ENCODE measurements around the gene LPAR3.

The LPAR3 gene

GRCh38 chr1:84859866-84860265 lies 33.1 kb downstream of the LPAR3 start:
- no peak overlapping the region for H3K4me3 ChIP-seq (ENCODE audit: control insufficient read depth in 1 of 7, extremely low read depth in 1 of 7, insufficient read depth in 4 of 7, low read depth in 2 of 7, low read length in 6 of 7)
- ChIA-PET POLR2A (no interaction called here), CTCF (interaction anchor here (1.2 kb wide), 1 partner anchor 11 kb away, joined by 3 read pairs; no protein-coding TSS in a partner anchor)
- H3K9me3 ChIP-seq (ENCODE audit: control extremely low read depth in 1 of 5, control insufficient read depth in 4 of 5, insufficient read depth in 2 of 5, low read depth in 1 of 5, low read length in 4 of 5): peaks cover 0 to 2% (median 0%) of the 10 kb centered on the region in 5 experiments
- WGBS (ENCODE audit: insufficient coverage): 91% methylated on average over 4 of the region's 4 CpGs
- no peaks in the 10 kb centered on the region for H3K27me3 ChIP-seq (replicated peaks in 2 of 5; ENCODE audit: control insufficient read depth in 4 of 5, insufficient read depth in 5 of 5, low read length in 4 of 5)
- no peak for DNase-seq
- peaks cover 4 to 41% (median 5%) of the 10 kb centered on the region in 4 experiments for H3K4me1 ChIP-seq (ENCODE audit: control extremely low read depth in 1 of 4, control insufficient read depth in 4 of 4, insufficient read depth in 4 of 4, low read length in 3 of 4)
- no peak overlapping the region for H3K27ac ChIP-seq (ENCODE audit: insufficient read depth in 1 of 2, low read depth in 1 of 2, low read length in 2 of 2, poor library complexity in 1 of 2, severe bottlenecking in 2 of 2)
- H3K36me3 ChIP-seq (ENCODE audit: control insufficient read depth in 4 of 4, insufficient read depth in 4 of 4, low read length in 3 of 4): no peaks in the 10 kb centered on the region

GRCh38 chr1:84857906-84858305 lies 35.1 kb downstream of the LPAR3 start:
- CTCF ChIA-PET: interaction anchor here (1.6 to 2.9 kb wide), 3 partner anchors 10 to 77 kb away, joined by 3 to 6 read pairs (median 4); no protein-coding TSS in a partner anchor
- POLR2A ChIA-PET: no interaction called here

GRCh38 chr1:84856726-84857270 lies 36.2 kb downstream of the LPAR3 start:
- no peak for DNase-seq
- Histone ChIP-seq H3K27ac (ENCODE audit: insufficient read depth in 1 of 2, low read depth in 1 of 2, low read length in 2 of 2, poor library complexity in 1 of 2, severe bottlenecking in 2 of 2) (no peak overlapping the region), H3K4me3 (ENCODE audit: control insufficient read depth in 1 of 7, extremely low read depth in 1 of 7, insufficient read depth in 4 of 7, low read depth in 2 of 7, low read length in 6 of 7) (no peak overlapping the region), H3K9me3 (ENCODE audit: control extremely low read depth in 1 of 5, control insufficient read depth in 4 of 5, insufficient read depth in 2 of 5, low read depth in 1 of 5, low read length in 4 of 5) (peaks cover 0 to 2% (median 0%) of the 10 kb centered on the region in 5 experiments), H3K4me1 (ENCODE audit: control extremely low read depth in 1 of 4, control insufficient read depth in 4 of 4, insufficient read depth in 4 of 4, low read length in 3 of 4) (peaks cover 5 to 52% (median 16%) of the 10 kb centered on the region in 4 experiments), H3K27me3 (replicated peaks in 2 of 5; ENCODE audit: control insufficient read depth in 4 of 5, insufficient read depth in 5 of 5, low read length in 4 of 5) (no peaks in the 10 kb centered on the region), H3K36me3 (ENCODE audit: control insufficient read depth in 4 of 4, insufficient read depth in 4 of 4, low read length in 3 of 4) (no peaks in the 10 kb centered on the region)
- 88% methylated on average over 1 of the region's 2 CpGs for WGBS (ENCODE audit: insufficient coverage)
- ChIA-PET POLR2A (no interaction called here), CTCF (interaction anchor here (1.8 to 2.9 kb wide), 3 partner anchors 9 to 78 kb away, joined by 4 to 6 read pairs (median 5); no protein-coding TSS in a partner anchor)

More at GRCh38 chr1:84857906-84858305, 35.1 kb downstream of the LPAR3 start:
- Histone ChIP-seq H3K4me1 (ENCODE audit: control extremely low read depth in 1 of 4, control insufficient read depth in 4 of 4, insufficient read depth in 4 of 4, low read length in 3 of 4) (peaks cover 5 to 56% (median 16%) of the 10 kb centered on the region in 4 experiments), H3K9me3 (ENCODE audit: control extremely low read depth in 1 of 5, control insufficient read depth in 4 of 5, insufficient read depth in 2 of 5, low read depth in 1 of 5, low read length in 4 of 5) (peaks cover 0 to 2% (median 0%) of the 10 kb centered on the region in 5 experiments), H3K27ac (ENCODE audit: insufficient read depth in 1 of 2, low read depth in 1 of 2, low read length in 2 of 2, poor library complexity in 1 of 2, severe bottlenecking in 2 of 2) (no peak overlapping the region), H3K27me3 (replicated peaks in 2 of 5; ENCODE audit: control insufficient read depth in 4 of 5, insufficient read depth in 5 of 5, low read length in 4 of 5) (no peaks in the 10 kb centered on the region), H3K36me3 (ENCODE audit: control insufficient read depth in 4 of 4, insufficient read depth in 4 of 4, low read length in 3 of 4) (no peaks in the 10 kb centered on the region), H3K4me3 (ENCODE audit: control insufficient read depth in 1 of 7, extremely low read depth in 1 of 7, insufficient read depth in 4 of 7, low read depth in 2 of 7, low read length in 6 of 7) (no peak overlapping the region)
- WGBS (ENCODE audit: insufficient coverage): 100% methylated on average over 3 of the region's 8 CpGs
- no peak for DNase-seq

- Histone ChIP-seq H3K9me3 (ENCODE audit: control extremely low read depth in 1 of 5, control insufficient read depth in 4 of 5, insufficient read depth in 2 of 5, low read depth in 1 of 5, low read length in 4 of 5) (peaks cover 0 to 2% (median 0%) of the 10 kb centered on the region in 5 experiments), H3K4me1 (ENCODE audit: control extremely low read depth in 1 of 4, control insufficient read depth in 4 of 4, insufficient read depth in 4 of 4, low read length in 3 of 4) (peaks cover 5 to 47% (median 16%) of the 10 kb centered on the region in 4 experiments), H3K27ac (ENCODE audit: insufficient read depth in 1 of 2, low read depth in 1 of 2, low read length in 2 of 2, poor library complexity in 1 of 2, severe bottlenecking in 2 of 2) (no peak overlapping the region), H3K27me3 (replicated peaks in 2 of 5; ENCODE audit: control insufficient read depth in 4 of 5, insufficient read depth in 5 of 5, low read length in 4 of 5) (no peaks in the 10 kb centered on the region), H3K36me3 (ENCODE audit: control insufficient read depth in 4 of 4, insufficient read depth in 4 of 4, low read length in 3 of 4) (no peaks in the 10 kb centered on the region), H3K4me3 (ENCODE audit: control insufficient read depth in 1 of 7, extremely low read depth in 1 of 7, insufficient read depth in 4 of 7, low read depth in 2 of 7, low read length in 6 of 7) (no peak overlapping the region)
- CTCF ChIA-PET: interaction anchor here (1.8 to 2.9 kb wide), 3 partner anchors 8 to 79 kb away, joined by 4 to 6 read pairs (median 5); no protein-coding TSS in a partner anchor
- POLR2A ChIA-PET: no interaction called here
- DNase-seq: no peak
- WGBS (ENCODE audit: insufficient coverage): 94% methylated on average over 10 of the region's 10 CpGs
Measured at GRCh38 chr1:84855691-84856630, 37.0 kb downstream of the LPAR3 start.

- H3K9me3 ChIP-seq (ENCODE audit: control extremely low read depth in 1 of 5, control insufficient read depth in 4 of 5, insufficient read depth in 2 of 5, low read depth in 1 of 5, low read length in 4 of 5): peaks cover 0 to 2% (median 0%) of the 10 kb centered on the region in 5 experiments
- H3K27ac ChIP-seq (ENCODE audit: insufficient read depth in 1 of 2, low read depth in 1 of 2, low read length in 2 of 2, poor library complexity in 1 of 2, severe bottlenecking in 2 of 2): no peak overlapping the region
- no peaks in the 10 kb centered on the region for H3K36me3 ChIP-seq (ENCODE audit: control insufficient read depth in 4 of 4, insufficient read depth in 4 of 4, low read length in 3 of 4)
- WGBS (ENCODE audit: insufficient coverage): 100% methylated on average over 1 of the region's 3 CpGs
- ChIA-PET CTCF (interaction anchor here (2.0 to 2.9 kb wide), 2 partner anchors 8 to 10 kb away, joined by 5 to 6 read pairs; no protein-coding TSS in a partner anchor), POLR2A (no interaction called here)
- no peak for DNase-seq
- peaks cover 5 to 49% (median 16%) of the 10 kb centered on the region in 4 experiments for H3K4me1 ChIP-seq (ENCODE audit: control extremely low read depth in 1 of 4, control insufficient read depth in 4 of 4, insufficient read depth in 4 of 4, low read length in 3 of 4)
- H3K27me3 ChIP-seq (replicated peaks in 2 of 5; ENCODE audit: control insufficient read depth in 4 of 5, insufficient read depth in 5 of 5, low read length in 4 of 5): no peaks in the 10 kb centered on the region
- peak overlapping the region in 1 of 7 experiments; percentile 39 for H3K4me3 ChIP-seq (ENCODE audit: control insufficient read depth in 1 of 7, extremely low read depth in 1 of 7, insufficient read depth in 4 of 7, low read depth in 2 of 7, low read length in 6 of 7)
Measured at GRCh38 chr1:84855168-84855567, 37.8 kb downstream of the LPAR3 start.

- H3K27ac ChIP-seq (ENCODE audit: insufficient read depth in 1 of 2, low read depth in 1 of 2, low read length in 2 of 2, poor library complexity in 1 of 2, severe bottlenecking in 2 of 2): no peak overlapping the region
- H3K4me1 ChIP-seq (ENCODE audit: control extremely low read depth in 1 of 4, control insufficient read depth in 4 of 4, insufficient read depth in 4 of 4, low read length in 3 of 4): peaks cover 5 to 47% (median 16%) of the 10 kb centered on the region in 4 experiments
- peak overlapping the region in 1 of 7 experiments; percentile 11 for H3K4me3 ChIP-seq (ENCODE audit: control insufficient read depth in 1 of 7, extremely low read depth in 1 of 7, insufficient read depth in 4 of 7, low read depth in 2 of 7, low read length in 6 of 7)
- 50% methylated on average over 2 of the region's 2 CpGs for WGBS (ENCODE audit: insufficient coverage)
- H3K36me3 ChIP-seq (ENCODE audit: control insufficient read depth in 4 of 4, insufficient read depth in 4 of 4, low read length in 3 of 4): no peaks in the 10 kb centered on the region
- peaks cover 0 to 2% (median 0%) of the 10 kb centered on the region in 5 experiments for H3K9me3 ChIP-seq (ENCODE audit: control extremely low read depth in 1 of 5, control insufficient read depth in 4 of 5, insufficient read depth in 2 of 5, low read depth in 1 of 5, low read length in 4 of 5)
- no peaks in the 10 kb centered on the region for H3K27me3 ChIP-seq (replicated peaks in 2 of 5; ENCODE audit: control insufficient read depth in 4 of 5, insufficient read depth in 5 of 5, low read length in 4 of 5)
- ChIA-PET POLR2A (no interaction called here), CTCF (interaction anchor here (0.6 kb wide), 1 partner anchor 48 kb away, joined by 3 read pairs; no protein-coding TSS in a partner anchor)
- DNase-seq: peak; percentile 87 to 98 (median 96)
Measured at GRCh38 chr1:84853741-84854721, 39.0 kb downstream of the LPAR3 start.

All from common myeloid progenitor, CD34-positive (primary cell).